IMR-90 (cell line): ENCODE data around the gene MAN1A2. TPM values are rescaled to one million over a fixed set of nuclear protein-coding genes. Genes with fewer than 3 reads are reported as not detected.

Experiments
- ATAC-seq: fragments of 200-7000 bp; cut with Tn5 transposase; 2 replicates; pipeline ENCODE4 v1.9.1; 2020; ENCODE audit warnings: low read depth, mild to moderate bottlenecking, moderate library complexity
- BruUV-seq: library from RNA; stranded (reverse); fragments of 400-500 nt; replicated peaks from 2 replicates; lab custom pipeline; 2021; lab: Mats Ljungman, UMichigan
- CTCF ChIA-PET: fragments of 300-600 bp; formaldehyde crosslinking; extraction: SDS; loops from one replicate; lab custom pipeline; 2021; ENCODE audit warnings: antibody characterized with exemption; lab: Yijun Ruan, JAX
- POLR2A ChIA-PET: fragments of 300-600 bp; sonication (Branson Sonifier 250); formaldehyde crosslinking; loops from one replicate; lab custom pipeline; 2022; ENCODE audit warnings: antibody characterized with exemption; ENCODE audit not compliant: unreplicated experiment; lab: Charles Lee
- DNase-seq: peaks from one replicate; pipeline ENCODE4 v3.0.0; 2013
- H2AFZ ChIP-seq: replicated peaks from 2 replicates; pipeline ENCODE3; 2013; ENCODE audit warnings: low read length, mild to moderate bottlenecking; ENCODE audit not compliant: poor library complexity
- H2AK5ac ChIP-seq: 2 replicates; pipeline ENCODE4 v1.6.1; 2013; ENCODE audit warnings: low read depth, low read length, inconsistent platforms
- H2AK9ac ChIP-seq: replicated peaks from 2 replicates; pipeline ENCODE3; 2013; ENCODE audit warnings: mild to moderate bottlenecking, low read depth, low read length, moderate library complexity; ENCODE audit not compliant: poor library complexity
- H2BK120ac ChIP-seq: 2 replicates; pipeline ENCODE4 v1.6.1; 2013; ENCODE audit warnings: low read depth, low read length, inconsistent platforms
- H2BK15ac ChIP-seq: 3 replicates; pipeline ENCODE4 v1.6.1; 2013; ENCODE audit warnings: low read depth, low read length, inconsistent platforms
- H2BK20ac ChIP-seq: 2 replicates; pipeline ENCODE4 v1.6.1; 2013; ENCODE audit warnings: low read depth, mild to moderate bottlenecking, inconsistent platforms, low read length, moderate library complexity
- H2BK5ac ChIP-seq: 2 replicates; pipeline ENCODE4 v1.6.1; 2013; ENCODE audit warnings: mild to moderate bottlenecking, low read depth, low read length, inconsistent platforms; ENCODE audit not compliant: poor library complexity, severe bottlenecking
- H3K14ac ChIP-seq: replicated peaks from 2 replicates; pipeline ENCODE4 v1.6.1; 2013; ENCODE audit warnings: low read depth, low read length, inconsistent platforms
- H3K18ac ChIP-seq: 2 replicates; pipeline ENCODE4 v1.6.1; 2013; ENCODE audit warnings: low read depth, low read length, control low read depth
- H3K23ac ChIP-seq: 2 replicates; pipeline ENCODE4 v1.6.1; 2013; ENCODE audit warnings: low read depth, low read length, inconsistent platforms
- H3K27ac ChIP-seq: 2 replicates; pipeline ENCODE4 v1.5.1; 2013; ENCODE audit warnings: mild to moderate bottlenecking, control low read depth, low read length; ENCODE audit not compliant: insufficient read depth
- H3K27me3 ChIP-seq: 2 replicates; pipeline ENCODE4 v1.6.1; 2013; ENCODE audit warnings: low read length; ENCODE audit not compliant: control insufficient read depth, insufficient read depth
- H3K36me3 ChIP-seq: 2 replicates; pipeline ENCODE4 v1.6.1; 2013; ENCODE audit warnings: low read length, mixed read lengths; ENCODE audit not compliant: control insufficient read depth, insufficient read depth
- H3K4ac ChIP-seq: 2 replicates; pipeline ENCODE4 v1.6.1; 2013; ENCODE audit warnings: low read depth, low read length, inconsistent platforms
- H3K4me1 ChIP-seq: 2 replicates; pipeline ENCODE4 v1.6.1; 2013; ENCODE audit warnings: low read length, mixed read lengths; ENCODE audit not compliant: control insufficient read depth, insufficient read depth
- H3K4me2 ChIP-seq: 2 replicates; pipeline ENCODE4 v1.6.1; 2013; ENCODE audit warnings: low read depth, mild to moderate bottlenecking, control low read depth, low read length, moderate library complexity
- H3K4me3 ChIP-seq: 2 replicates; pipeline ENCODE4 v1.5.1; 2013; ENCODE audit warnings: low read depth, mild to moderate bottlenecking, control low read depth, low read length, moderate library complexity; ENCODE audit not compliant: insufficient read depth
- H3K56ac ChIP-seq: 2 replicates; pipeline ENCODE4 v1.6.1; 2013; ENCODE audit warnings: low read length, inconsistent platforms; ENCODE audit not compliant: insufficient read depth; ENCODE audit errors: extremely low read depth
- H3K79me1 ChIP-seq, 2 experiments: 2 replicates each; pipeline ENCODE4 v1.6.1; 2013; ENCODE audit warnings: low read length in 2 of 2, inconsistent platforms in 1 of 2, low read depth in 1 of 2
- H3K9ac ChIP-seq: 2 replicates; pipeline ENCODE4 v1.6.1; 2013; ENCODE audit warnings: low read depth, low read length, control low read depth
- H3K9me1 ChIP-seq: 2 replicates; pipeline ENCODE4 v1.6.1; 2013; ENCODE audit warnings: low read length, inconsistent platforms; ENCODE audit not compliant: insufficient read depth
- H3K9me3 ChIP-seq: 2 replicates; pipeline ENCODE4 v1.6.1; 2013; ENCODE audit warnings: low read length; ENCODE audit not compliant: control insufficient read depth, insufficient read depth
- H4K20me1 ChIP-seq: 2 replicates; pipeline ENCODE4 v1.6.1; 2013; ENCODE audit warnings: low read length, inconsistent platforms; ENCODE audit not compliant: insufficient read depth
- H4K5ac ChIP-seq: 2 replicates; pipeline ENCODE4 v1.6.1; 2013; ENCODE audit warnings: mild to moderate bottlenecking, low read depth, low read length, control low read depth
- H4K8ac ChIP-seq, 2 experiments: 2 replicates each; pipeline ENCODE4 v1.6.1; 2013; ENCODE audit warnings: low read depth in 2 of 2, low read length in 2 of 2, control low read depth in 1 of 2, inconsistent platforms in 1 of 2
- H4K91ac ChIP-seq: 2 replicates; pipeline ENCODE4 v1.6.1; 2013; ENCODE audit warnings: low read depth, low read length, inconsistent platforms; ENCODE audit not compliant: insufficient read depth
- ELK1 ChIP-seq: fragments of 150-350 bp; IDR thresholded peaks from 2 replicates; pipeline ENCODE4 v1.6.1; 2016; ENCODE audit warnings: low read depth, mild to moderate bottlenecking, low read length, moderate library complexity, borderline replicate concordance
- RFX5 ChIP-seq: IDR thresholded peaks from 2 replicates; pipeline ENCODE4 v1.8.0; 2012; ENCODE audit warnings: low read depth, mild to moderate bottlenecking, low read length, moderate library complexity
- dilution Hi-C: fragments of 300-500 bp; cut with HindIII; formaldehyde crosslinking; loops from one replicate; pipeline ENCODE4 v1.14.3; 2018; ENCODE audit warnings: low sequenced_read_pairs; ENCODE audit not compliant: unreplicated experiment
- in situ Hi-C: fragments of 300-500 bp; cut with MboI; formaldehyde crosslinking; loops from 3 replicates; pipeline ENCODE4 v1.14.3; 2019; ENCODE audit warnings: low sequenced_read_pairs, inconsistent platforms, mixed read lengths
- intact Hi-C: fragments of 100-400 bp; cut with micrococcal nuclease; formaldehyde crosslinking; loops from 2 replicates; pipeline ENCODE4 v1.10.0; 2022
- polyA plus RNA-seq, 3 experiments: library from polyadenylated mRNA; depleted of rRNA; stranded (reverse); fragments of >200 nt; gene quantifications; 2 replicates each; pipeline ENCODE4 v1.2.3, GENCODE V29; 2012; ENCODE audit warnings: low replicate concordance in 1 of 3
- total RNA-seq: library from RNA; depleted of rRNA; stranded (reverse); fragments of >200 nt; gene quantifications from 2 replicates; pipeline ENCODE4 v1.2.3, GENCODE V29; 2012

The MAN1A2 gene
- total and polyA plus RNA-seq, 2 of the 4 experiments (the other 2 are of a cell fraction): 12.4 to 29.4 TPM

- no peak overlapping the region for H2AK9ac ChIP-seq
- no peak overlapping the region for H2BK20ac ChIP-seq
- H2BK5ac ChIP-seq: no peak overlapping the region
- no peak overlapping the region for H2BK15ac ChIP-seq
- no TSS peak for BruUV-seq
- no peak overlapping the region for H4K91ac ChIP-seq
- no peak overlapping the region for H2AFZ ChIP-seq
- H2AK5ac ChIP-seq: no peak overlapping the region
- no peak overlapping the region for H4K5ac ChIP-seq
- CTCF ChIA-PET: no interaction called here
- DNase-seq (no peak), ATAC-seq (no peak)
- no peak overlapping the region for H3K4me3 ChIP-seq
- peaks cover 15 to 34% of the 10 kb centered on the region in 2 experiments for H3K79me1 ChIP-seq
- intact Hi-C loops: no loop called here
- dilution Hi-C loops: no loop called here
- no peaks in the 10 kb centered on the region for H3K4me1 ChIP-seq
- no peaks in the 10 kb centered on the region for H3K27me3 ChIP-seq
- peaks cover 16% of the 10 kb centered on the region; the same call in 1 of the 2 replicates for H4K20me1 ChIP-seq
- H3K4ac ChIP-seq: no peak overlapping the region
- TF ChIP-seq ELK1 (no peak), RFX5 (no peak)
- H3K9ac ChIP-seq: no peak overlapping the region
- no peaks in the 10 kb centered on the region; the same call in 1 of the 2 replicates for H3K9me1 ChIP-seq
- in situ Hi-C loops: no loop called here
- H3K23ac ChIP-seq: no peak overlapping the region
- no peak overlapping the region for H4K8ac ChIP-seq
- H3K4me2 ChIP-seq: no peak overlapping the region
- H3K36me3 ChIP-seq: no peaks in the 10 kb centered on the region
- H2BK120ac ChIP-seq: no peak overlapping the region
- H3K14ac ChIP-seq: no peak overlapping the region
- POLR2A ChIA-PET: no interaction called here
- no peak overlapping the region for H3K18ac ChIP-seq
- H3K9me3 ChIP-seq: no peaks in the 10 kb centered on the region
- H3K27ac ChIP-seq: no peak overlapping the region
- H3K56ac ChIP-seq: no peak overlapping the region
Observed at GRCh38 chr1:117396074-117396473, 28.8 kb downstream of the MAN1A2 start.
